HepG2 (cell line): ENCODE data around the gene RPS25. TPM values are rescaled to one million over a fixed set of nuclear protein-coding genes. Genes with fewer than 3 reads are reported as not detected.
A peak's percentile ranks its signal among the peaks of the same experiment; 100 is the strongest.

Source experiments
- AKAP8 ChIP-seq: sonication (generic); formaldehyde crosslinking; IDR thresholded peaks from 2 replicates; pipeline ENCODE4 v1.5.1; 2020; ENCODE audit warnings: mild to moderate bottlenecking, missing genetic modification reagents
- CC2D1A ChIP-seq: sonication (generic); formaldehyde crosslinking; IDR thresholded peaks from 2 replicates; pipeline ENCODE4 v1.8.1; 2023; ENCODE audit warnings: mild to moderate bottlenecking, missing genetic modification reagents
- CEBPB ChIP-seq: IDR thresholded peaks from 2 replicates; pipeline ENCODE4 v1.6.1; 2011; ENCODE audit warnings: low read depth, low read length, improper control_type of control experiment, borderline replicate concordance
- ERF ChIP-seq: IDR thresholded peaks from 2 replicates; pipeline ENCODE4 v1.6.1; 2018; ENCODE audit warnings: missing biosample characterization, missing genetic modification reagents
- ETV5 ChIP-seq: IDR thresholded peaks from 2 replicates; pipeline ENCODE4 v1.6.1; 2018; ENCODE audit warnings: missing biosample characterization, missing genetic modification reagents, inconsistent platforms, borderline replicate concordance
- GATAD2A ChIP-seq: IDR thresholded peaks from 2 replicates; pipeline ENCODE4 v1.6.1; 2016
- HMG20A ChIP-seq: IDR thresholded peaks from 2 replicates; pipeline ENCODE4 v1.6.1; 2016; ENCODE audit warnings: borderline replicate concordance
- IRF2 ChIP-seq: IDR thresholded peaks from 2 replicates; pipeline ENCODE4 v1.6.1; 2018; ENCODE audit warnings: missing genetic modification reagents, missing compliant biosample characterization
- KAT8 ChIP-seq: IDR thresholded peaks from 2 replicates; pipeline ENCODE4 v1.6.1; 2016; ENCODE audit warnings: missing genetic modification reagents, missing compliant biosample characterization
- NR2C2 ChIP-seq: sonication (generic); formaldehyde crosslinking; IDR thresholded peaks from 2 replicates; pipeline ENCODE4 v1.4.0; 2020; ENCODE audit warnings: missing genetic modification reagents, mild to moderate bottlenecking, moderate library complexity, borderline replicate concordance
- RFX3 ChIP-seq: IDR thresholded peaks from 2 replicates; pipeline ENCODE4 v1.6.1; 2016; ENCODE audit warnings: missing biosample characterization, missing genetic modification reagents
- SETDB1 ChIP-seq: sonication (generic); formaldehyde crosslinking; IDR thresholded peaks from 2 replicates; pipeline ENCODE4 v1.5.1; 2020; ENCODE audit warnings: missing genetic modification reagents, mild to moderate bottlenecking, borderline replicate concordance
- SNAPC5 ChIP-seq: sonication (generic); formaldehyde crosslinking; IDR thresholded peaks from 2 replicates; pipeline ENCODE4 v1.8.1; 2023; ENCODE audit warnings: mild to moderate bottlenecking, missing genetic modification reagents, borderline replicate concordance
- SP2 ChIP-seq: sonication (generic); formaldehyde crosslinking; IDR thresholded peaks from 2 replicates; pipeline ENCODE4 v1.5.1; 2020; ENCODE audit warnings: mild to moderate bottlenecking, missing genetic modification reagents
- UBTF ChIP-seq: sonication (generic); formaldehyde crosslinking; IDR thresholded peaks from 2 replicates; pipeline ENCODE4 v1.4.0; 2020; ENCODE audit warnings: mild to moderate bottlenecking, missing genetic modification reagents
- ZFP82 ChIP-seq: sonication (generic); formaldehyde crosslinking; IDR thresholded peaks from 2 replicates; pipeline ENCODE4 v1.5.1; 2020; ENCODE audit warnings: mild to moderate bottlenecking, missing genetic modification reagents, borderline replicate concordance
- ZNF234 ChIP-seq: sonication (generic); formaldehyde crosslinking; conservative IDR thresholded peaks from 2 replicates; pipeline ENCODE4 v1.5.1; 2020; ENCODE audit warnings: mild to moderate bottlenecking, missing genetic modification reagents
- ZNF263 ChIP-seq: sonication (generic); formaldehyde crosslinking; IDR thresholded peaks from 2 replicates; pipeline ENCODE4 v1.4.0; 2020; ENCODE audit warnings: missing genetic modification reagents
- ZNF354B ChIP-seq: sonication (generic); formaldehyde crosslinking; IDR thresholded peaks from 2 replicates; pipeline ENCODE4 v1.8.0; 2022; ENCODE audit warnings: mild to moderate bottlenecking, missing genetic modification reagents
- ZNF431 ChIP-seq: sonication (generic); formaldehyde crosslinking; IDR thresholded peaks from 2 replicates; pipeline ENCODE4 v1.9.0; 2022; ENCODE audit warnings: missing genetic modification reagents, low read depth, mild to moderate bottlenecking, borderline replicate concordance
- ZNF44 ChIP-seq: sonication (generic); formaldehyde crosslinking; IDR thresholded peaks from 2 replicates; pipeline ENCODE4 v1.5.1; 2020; ENCODE audit warnings: mild to moderate bottlenecking, missing genetic modification reagents
- ZNF451 ChIP-seq: sonication (generic); formaldehyde crosslinking; IDR thresholded peaks from 2 replicates; pipeline ENCODE4 v1.5.0; 2020; ENCODE audit warnings: mild to moderate bottlenecking, missing genetic modification reagents
- ZNF550 ChIP-seq: sonication (generic); formaldehyde crosslinking; IDR thresholded peaks from 2 replicates; pipeline ENCODE4 v1.4.0; 2020; ENCODE audit warnings: mild to moderate bottlenecking, missing genetic modification reagents, borderline replicate concordance
- ZNF713 ChIP-seq: sonication (generic); formaldehyde crosslinking; IDR thresholded peaks from 2 replicates; pipeline ENCODE4 v1.4.0; 2020; ENCODE audit warnings: mild to moderate bottlenecking, missing genetic modification reagents
- ZNF75D ChIP-seq: sonication (generic); formaldehyde crosslinking; IDR thresholded peaks from 2 replicates; pipeline ENCODE4 v1.8.1; 2023; ENCODE audit warnings: missing genetic modification reagents, mild to moderate bottlenecking, borderline replicate concordance
- ZNF766 ChIP-seq: sonication (generic); formaldehyde crosslinking; IDR thresholded peaks from 2 replicates; pipeline ENCODE4 v1.5.0; 2020; ENCODE audit warnings: missing genetic modification reagents, borderline replicate concordance
- ZNF782 ChIP-seq: sonication (generic); formaldehyde crosslinking; IDR thresholded peaks from 2 replicates; pipeline ENCODE4 v1.4.0; 2020; ENCODE audit warnings: missing genetic modification reagents, mild to moderate bottlenecking, borderline replicate concordance
- polyA plus RNA-seq, 8 experiments: library from polyadenylated mRNA; depleted of rRNA in 3 of 8; stranded (reverse) in 7 of 8; unstranded in 1 of 8; fragments of >200 nt; fragmentation: Illumina TruSeq in 4 of 8; extraction: Trizol in 4 of 8; gene quantifications; 2 replicates each; pipeline versions ENCODE4 v1.2.1 to v1.2.3, GENCODE V29; 2011 to 2016; ENCODE audit warnings: low read depth in 4 of 8, missing spikeins in 1 of 8, mixed read lengths in 1 of 8; ENCODE audit not compliant: insufficient read depth in 1 of 8
- total RNA-seq, 5 experiments: library from RNA; depleted of rRNA; stranded (reverse); fragments of >200 nt; fragmentation: Illumina TruSeq; extraction: Trizol; gene quantifications; 2 replicates each; pipeline ENCODE4 v1.2.3, GENCODE V29; 2016; ENCODE audit warnings: low read depth in 1 of 5
- TF ChIP-seq, protein P1 (sequence below): sonication (generic); formaldehyde crosslinking; conservative IDR thresholded peaks from 2 replicates; pipeline ENCODE4 v1.4.0; 2020; ENCODE audit warnings: missing genetic modification reagents

The RPS25 gene
- total and polyA plus RNA-seq, 2 of the 13 experiments (the other 11 are each of a cell fraction or from before 2014, with no cell fraction given), result 839 to 1,415 TPM

GRCh38 chr11:119057000-119057769 lies 39.0 kb upstream of the RPS25 start, which contains the start of gene HYOU1 (continued):
- TF ChIP-seq ZNF766 (CRISPR knock-in tag) (no peak), ZNF263 (peak; percentile 51; the same call in 1 of the 2 replicates), ZNF431 (CRISPR knock-in tag) (peak; percentile 27; the same call in 1 of the 2 replicates), GATAD2A (peak; percentile 59), SETDB1 (CRISPR knock-in tag) (no peak), HMG20A (CRISPR knock-in tag) (no peak), SNAPC5 (CRISPR knock-in tag) (no peak), NR2C2 (CRISPR knock-in tag) (peak; percentile 91), RFX3 (CRISPR knock-in tag) (no peak), UBTF (CRISPR knock-in tag) (peak; percentile 73), ZNF44 (CRISPR knock-in tag) (0 out of 2 replicates have a peak, but pooled peaks have one; percentile 67), SP2 (peak; percentile 74), ZNF234 (CRISPR knock-in tag) (no peak), ZNF451 (no peak), CEBPB (no peak), ZNF354B (no peak), ZNF713 (CRISPR knock-in tag) (no peak), ERF (CRISPR knock-in tag) (no peak; the same call in 1 of the 2 replicates), ZNF550 (no peak), ETV5 (CRISPR knock-in tag) (peak; percentile 90), AKAP8 (0 out of 2 replicates have a peak, but pooled peaks have one; percentile 8), ZNF782 (CRISPR knock-in tag) (no peak), CC2D1A (no peak), IRF2 (CRISPR knock-in tag) (no peak), ZNF75D (CRISPR knock-in tag) (no peak), KAT8 (peak; percentile 86), ZFP82 (CRISPR knock-in tag) (no peak)
- TF ChIP-seq, protein P1, sequence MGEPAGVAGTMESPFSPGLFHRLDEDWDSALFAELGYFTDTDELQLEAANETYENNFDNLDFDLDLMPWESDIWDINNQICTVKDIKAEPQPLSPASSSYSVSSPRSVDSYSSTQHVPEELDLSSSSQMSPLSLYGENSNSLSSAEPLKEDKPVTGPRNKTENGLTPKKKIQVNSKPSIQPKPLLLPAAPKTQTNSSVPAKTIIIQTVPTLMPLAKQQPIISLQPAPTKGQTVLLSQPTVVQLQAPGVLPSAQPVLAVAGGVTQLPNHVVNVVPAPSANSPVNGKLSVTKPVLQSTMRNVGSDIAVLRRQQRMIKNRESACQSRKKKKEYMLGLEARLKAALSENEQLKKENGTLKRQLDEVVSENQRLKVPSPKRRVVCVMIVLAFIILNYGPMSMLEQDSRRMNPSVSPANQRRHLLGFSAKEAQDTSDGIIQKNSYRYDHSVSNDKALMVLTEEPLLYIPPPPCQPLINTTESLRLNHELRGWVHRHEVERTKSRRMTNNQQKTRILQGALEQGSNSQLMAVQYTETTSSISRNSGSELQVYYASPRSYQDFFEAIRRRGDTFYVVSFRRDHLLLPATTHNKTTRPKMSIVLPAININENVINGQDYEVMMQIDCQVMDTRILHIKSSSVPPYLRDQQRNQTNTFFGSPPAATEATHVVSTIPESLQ (CRISPR knock-in tag), result no peak
